Hepatocyte (in vitro differentiated cells): Measurements from ENCODE around the gene SLC16A1.

Experiments
- CTCF ChIP-seq: fragments of 200-600 bp; sonication (generic); IDR thresholded peaks from 2 replicates; pipeline ENCODE4 v1.5.1; 2016; ENCODE audit warnings: antibody characterized with exemption, mild to moderate bottlenecking; ENCODE audit not compliant: poor library complexity
- EZH2 ChIP-seq: fragments of 200-600 bp; sonication (generic); IDR thresholded peaks from 2 replicates; pipeline ENCODE4 v1.6.1; 2016; ENCODE audit warnings: antibody characterized with exemption, mild to moderate bottlenecking, borderline replicate concordance

- no peak for TF ChIP-seq CTCF
- no peak for TF ChIP-seq EZH2
These were observed 79.7 kb downstream of the SLC16A1 start for GRCh38 chr1:112876315-112876714.
